GM12874 (cell line): ENCODE data around the gene ZNF580.

ENCODE experiments used
- TF ChIP-seq, protein P1 (sequence below): IDR thresholded peaks from 2 replicates; pipeline ENCODE4 v1.5.1; 2011; ENCODE audit warnings: low read depth, mild to moderate bottlenecking, control low read depth, low read length, moderate library complexity; ENCODE audit not compliant: insufficient read depth

ZNF580 gene

GRCh38 chr19:55597501-55597921 lies 43.3 kb upstream of the ZNF580 start:
- TF ChIP-seq, protein P1, sequence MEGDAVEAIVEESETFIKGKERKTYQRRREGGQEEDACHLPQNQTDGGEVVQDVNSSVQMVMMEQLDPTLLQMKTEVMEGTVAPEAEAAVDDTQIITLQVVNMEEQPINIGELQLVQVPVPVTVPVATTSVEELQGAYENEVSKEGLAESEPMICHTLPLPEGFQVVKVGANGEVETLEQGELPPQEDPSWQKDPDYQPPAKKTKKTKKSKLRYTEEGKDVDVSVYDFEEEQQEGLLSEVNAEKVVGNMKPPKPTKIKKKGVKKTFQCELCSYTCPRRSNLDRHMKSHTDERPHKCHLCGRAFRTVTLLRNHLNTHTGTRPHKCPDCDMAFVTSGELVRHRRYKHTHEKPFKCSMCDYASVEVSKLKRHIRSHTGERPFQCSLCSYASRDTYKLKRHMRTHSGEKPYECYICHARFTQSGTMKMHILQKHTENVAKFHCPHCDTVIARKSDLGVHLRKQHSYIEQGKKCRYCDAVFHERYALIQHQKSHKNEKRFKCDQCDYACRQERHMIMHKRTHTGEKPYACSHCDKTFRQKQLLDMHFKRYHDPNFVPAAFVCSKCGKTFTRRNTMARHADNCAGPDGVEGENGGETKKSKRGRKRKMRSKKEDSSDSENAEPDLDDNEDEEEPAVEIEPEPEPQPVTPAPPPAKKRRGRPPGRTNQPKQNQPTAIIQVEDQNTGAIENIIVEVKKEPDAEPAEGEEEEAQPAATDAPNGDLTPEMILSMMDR: no peak

GRCh38 chr19:55598034-55598433 lies 42.8 kb upstream of the ZNF580 start:
- TF ChIP-seq, protein P1: no peak

GRCh38 chr19:55598719-55599467 lies 41.9 kb upstream of the ZNF580 start:
- TF ChIP-seq, protein P1: no peak

- TF ChIP-seq, protein P1: no peak
Observed at GRCh38 chr19:55599468-55599841, 41.3 kb upstream of the ZNF580 start, which contains the start of gene FIZ1. Gene FIZ1, minus strand, starts transcription at chr19:55599517. Its CDS starts 1,652 bp downstream, at chr19:55597865.

GRCh38 chr19:55599842-55600661 lies 40.8 kb upstream of the ZNF580 start, which contains the start of gene ZNF524:
Gene ZNF524, plus strand, starts transcription at chr19:55600288. Its CDS starts 1,825 bp downstream, at chr19:55602113.
- TF ChIP-seq, protein P1: no peak

DNA sequence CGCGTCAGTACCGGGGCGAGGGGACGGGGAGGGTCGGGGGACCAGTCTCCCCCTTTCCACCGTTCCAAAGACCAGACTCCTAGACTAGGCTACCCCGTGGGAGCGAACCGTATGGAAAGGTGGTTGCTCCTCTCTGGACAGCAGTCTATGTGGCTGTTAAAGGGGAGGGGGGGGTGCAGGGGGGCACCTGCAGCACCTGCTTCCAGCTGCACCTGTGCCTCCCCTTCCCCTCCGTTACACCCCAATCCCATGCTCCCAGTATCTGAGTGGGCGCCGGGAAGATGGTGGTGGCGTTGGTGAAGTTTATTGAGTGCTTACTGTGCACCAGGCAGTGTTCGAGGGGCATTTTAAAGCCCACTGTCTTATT lies 40.2 kb upstream of the ZNF580 start:
- TF ChIP-seq, protein P1: no peak

DNA sequence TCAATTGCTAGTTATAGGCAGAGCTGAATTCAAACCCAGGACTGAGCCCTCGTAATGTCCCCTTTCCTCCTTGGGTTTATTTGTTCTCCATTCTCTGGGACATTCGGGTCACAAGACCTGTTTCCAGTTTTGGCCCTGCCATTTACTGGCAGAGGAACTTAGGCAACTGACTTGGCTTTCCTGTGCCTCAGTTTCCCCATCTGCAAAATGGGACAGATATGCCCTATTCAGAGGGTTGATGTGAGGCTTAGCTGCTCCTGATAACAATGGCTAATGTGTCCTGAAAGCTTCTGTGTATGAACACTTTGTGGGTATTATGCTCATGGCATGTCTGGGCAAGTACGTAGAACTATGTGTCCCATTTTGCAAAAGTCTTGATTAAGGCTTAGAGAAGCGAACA lies 39.7 kb upstream of the ZNF580 start:
- TF ChIP-seq, protein P1: no peak
